ENCODE results near the gene OR5D16.
"Not testable (repeated sequence)": the region's sequence is repeated elsewhere in the genome, so short reads cannot be mapped to it uniquely, and the experiment has no call there.

Gene OR5D16

GRCh38 chr11:55838452-55838851 lies at the start of gene OR5D16:
TSS of gene OR5D16 (plus strand) at chr11:55838752. CDS start at chr11:55838752, 0 bp downstream.
- DNase-seq (ENCODE audit: low read depth in 2 of 2), result no peak

- no peak for DNase-seq (ENCODE audit: low read depth in 2 of 2)
These were observed 46.9 kb upstream of the OR5D16 start for GRCh38 chr11:55791606-55792005.

- no peak for DNase-seq (ENCODE audit: low read depth in 2 of 2)
These were observed 45.2 kb upstream of the OR5D16 start for GRCh38 chr11:55793321-55793720.

- no peak for DNase-seq (ENCODE audit: low read depth in 2 of 2)
These were observed 43.3 kb upstream of the OR5D16 start, which contains the start of gene OR5D14 for GRCh38 chr11:55795256-55795655. TSS of gene OR5D14 (plus strand) at chr11:55795556. CDS start at chr11:55795556, 0 bp downstream.

- DNase-seq (ENCODE audit: low read depth in 2 of 2), result no peak
These were observed 32.3 kb upstream of the OR5D16 start for GRCh38 chr11:55806248-55806647.

DNA sequence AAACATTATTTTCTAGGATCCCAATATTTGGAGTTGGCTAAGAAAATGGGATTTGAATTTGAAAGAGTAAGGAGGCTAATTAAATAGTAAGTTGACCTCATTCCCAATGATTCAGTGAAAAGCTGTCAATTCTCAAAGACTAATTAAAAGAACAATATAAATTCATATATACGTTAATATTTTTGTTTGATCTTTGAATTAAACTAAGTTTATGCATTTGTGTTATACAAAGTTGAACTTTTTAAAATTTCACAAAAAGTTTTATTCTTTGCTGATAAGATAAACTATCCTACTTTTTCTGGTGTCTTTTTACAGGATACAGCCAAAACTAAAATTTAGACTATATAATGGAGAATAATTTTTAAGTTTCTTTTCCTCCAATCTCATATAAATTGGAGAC lies 27.5 kb upstream of the OR5D16 start, which contains the start of gene OR5L1:
OR5L1 (plus strand) TSS at position 301 of the 400 bp plus-strand sequence. CDS start 100 bp downstream, outside the sequence.
- DNase-seq (ENCODE audit: low read depth in 2 of 2), result no peak

DNA sequence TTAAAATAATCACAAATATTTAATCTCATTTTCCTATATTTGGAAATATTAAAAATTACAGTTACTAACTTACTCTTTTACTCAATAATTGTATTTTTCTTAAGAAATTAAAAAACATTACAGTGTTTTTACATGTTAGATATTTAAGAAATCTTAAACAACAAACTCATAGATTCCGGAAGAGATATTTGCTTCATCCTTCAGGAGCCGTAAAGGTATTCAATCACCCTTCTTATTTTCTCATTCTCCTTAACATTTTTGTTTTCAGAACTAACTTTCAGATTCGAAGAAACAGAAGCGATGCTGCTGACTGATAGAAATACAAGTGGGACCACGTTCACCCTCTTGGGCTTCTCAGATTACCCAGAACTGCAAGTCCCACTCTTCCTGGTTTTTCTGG lies 19.2 kb upstream of the OR5D16 start, which contains the start of gene OR5D18:
OR5D18 (plus strand) TSS at position 301 of the 400 bp plus-strand sequence; CDS start at position 301, 0 bp downstream.
- DNase-seq (ENCODE audit: low read depth in 2 of 2), result no peak

DNA sequence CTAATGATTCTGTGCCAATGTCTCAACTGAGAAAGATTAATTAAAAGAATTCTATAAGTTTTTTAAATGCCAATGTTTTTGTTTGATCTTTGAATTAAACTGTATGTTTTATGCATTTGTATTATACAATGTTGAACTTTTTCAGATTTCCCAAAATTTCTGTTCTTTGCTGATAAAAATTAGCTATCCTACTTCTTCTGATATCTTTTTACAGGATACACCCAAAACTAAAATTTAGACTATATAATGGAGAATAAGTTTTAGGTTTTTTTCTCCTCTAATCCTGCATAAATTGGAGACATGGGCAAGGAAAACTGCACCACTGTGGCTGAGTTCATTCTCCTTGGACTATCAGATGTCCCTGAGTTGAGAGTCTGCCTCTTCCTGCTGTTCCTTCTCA lies 11.6 kb upstream of the OR5D16 start, which contains the start of gene OR5L2:
OR5L2 (plus strand) TSS at position 301 of the 400 bp plus-strand sequence; CDS start at position 301, 0 bp downstream.
- no peak for DNase-seq (ENCODE audit: low read depth in 2 of 2)

DNA sequence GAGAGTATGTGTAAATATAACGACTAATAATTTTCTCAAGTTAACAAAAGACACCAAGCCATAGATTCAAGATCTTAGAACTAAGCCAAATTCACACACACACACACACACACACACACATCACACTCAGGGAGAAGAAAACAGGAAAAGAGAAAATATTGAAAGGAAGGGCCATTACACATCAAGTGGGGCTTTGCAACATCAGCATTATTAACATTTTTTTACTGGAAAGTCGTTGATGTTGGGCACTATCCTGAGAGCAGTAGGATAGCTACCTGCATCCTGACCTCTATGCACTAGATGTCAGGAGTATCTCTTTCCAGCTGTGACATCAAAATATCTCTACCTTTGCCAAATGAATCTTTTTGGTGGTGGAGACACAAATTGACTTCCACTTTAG lies 8.9 kb downstream of the OR5D16 start:
- no peak for DNase-seq (ENCODE audit: low read depth in 2 of 2)

- no peak for DNase-seq (ENCODE audit: low read depth in 2 of 2)
These were observed 10.5 kb downstream of the OR5D16 start for GRCh38 chr11:55849037-55849436.

GRCh38 chr11:55852141-55852540 lies 13.6 kb downstream of the OR5D16 start:
- DNase-seq (ENCODE audit: low read depth in 2 of 2), result no peak

DNA sequence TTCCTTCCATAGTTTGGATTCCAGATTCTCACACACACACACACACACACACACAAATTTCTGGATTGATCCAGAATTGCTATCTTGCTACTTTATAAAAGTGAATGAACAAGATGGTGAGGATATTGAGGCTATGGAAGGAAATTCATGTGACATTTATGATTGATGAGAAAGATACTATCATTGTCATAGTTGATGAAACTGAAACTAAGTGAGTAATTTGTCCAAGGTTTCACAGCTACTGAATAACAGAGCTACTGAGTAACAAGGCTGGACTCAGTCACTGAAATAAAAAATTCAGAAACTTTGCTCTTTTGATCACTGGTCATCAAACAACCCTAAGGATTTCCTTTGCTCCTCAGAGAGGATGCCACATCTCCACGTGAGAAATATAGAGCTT lies 16.2 kb downstream of the OR5D16 start:
- DNase-seq (ENCODE audit: low read depth in 2 of 2), result no peak

DNA sequence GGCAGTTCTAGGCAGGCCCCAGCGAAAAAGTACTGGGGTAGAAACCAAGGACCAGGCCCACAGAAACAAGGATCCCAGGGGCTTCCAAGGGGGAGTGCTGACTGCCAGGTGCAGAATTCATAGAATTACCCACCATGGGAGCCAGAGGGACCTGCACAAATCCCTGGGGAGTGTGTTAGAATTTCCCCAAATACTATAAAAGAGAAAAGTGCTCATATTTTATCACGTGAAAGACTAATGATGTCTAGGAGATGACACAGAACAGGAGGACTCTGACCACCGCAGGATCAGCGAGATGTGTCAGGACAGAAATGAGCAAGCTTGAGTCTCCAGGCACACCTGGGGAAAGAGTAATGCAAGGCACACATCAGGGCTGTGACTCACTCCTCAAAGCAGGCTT lies 28.8 kb downstream of the OR5D16 start:
- not testable (repeated sequence) for DNase-seq (ENCODE audit: low read depth in 2 of 2)

GRCh38 chr11:55872731-55873130 lies 34.2 kb downstream of the OR5D16 start:
- not testable (repeated sequence) for DNase-seq (ENCODE audit: low read depth in 2 of 2)

GRCh38 chr11:55873146-55873545 lies 34.6 kb downstream of the OR5D16 start:
- not testable (repeated sequence) for DNase-seq (ENCODE audit: low read depth in 2 of 2)

DNA sequence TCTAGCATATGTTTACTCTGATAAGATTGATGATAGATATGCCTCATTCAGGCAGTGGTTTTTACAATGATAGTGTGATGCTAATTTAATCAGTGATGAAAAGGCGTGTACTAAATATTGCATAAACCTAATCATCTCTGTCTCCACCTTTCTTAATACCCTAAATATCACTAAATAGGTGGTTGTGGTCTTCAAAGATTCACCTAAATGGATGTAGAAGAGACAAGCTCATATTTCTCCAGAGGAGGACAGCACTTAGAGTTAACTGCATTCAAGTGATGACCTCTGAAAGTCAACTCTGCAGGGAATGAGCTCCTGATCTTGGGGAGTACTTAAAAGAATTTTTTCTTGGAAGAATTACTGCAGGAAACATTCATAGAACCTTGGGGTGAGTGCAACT lies 44.4 kb downstream of the OR5D16 start, which contains the start of gene TRIM51:
TRIM51 (plus strand) TSS at position 301 of the 400 bp plus-strand sequence. CDS start 2,132 bp downstream, outside the sequence.
- not testable (repeated sequence) for DNase-seq (ENCODE audit: low read depth in 2 of 2)

DNA sequence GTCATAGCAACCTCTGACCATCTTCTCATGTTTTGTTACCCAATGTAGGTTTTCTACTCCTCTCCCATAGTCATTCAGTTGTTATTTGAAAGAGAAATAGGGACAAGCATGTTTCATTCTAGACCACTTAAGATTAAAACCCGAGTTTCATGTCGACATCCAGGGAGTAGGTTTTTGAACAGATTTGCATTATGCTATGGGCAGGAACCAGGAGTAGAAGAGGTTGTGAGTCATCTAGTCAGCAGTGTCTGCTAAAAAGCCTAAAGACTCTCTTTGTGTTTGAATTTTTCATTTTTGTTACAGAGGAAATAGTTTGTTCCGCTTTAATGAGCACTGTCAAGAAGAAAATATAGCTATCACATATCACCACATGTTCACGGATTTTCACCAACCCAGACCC lies 46.4 kb downstream of the OR5D16 start:
- DNase-seq (ENCODE audit: low read depth in 2 of 2), result not testable (repeated sequence)

DNA sequence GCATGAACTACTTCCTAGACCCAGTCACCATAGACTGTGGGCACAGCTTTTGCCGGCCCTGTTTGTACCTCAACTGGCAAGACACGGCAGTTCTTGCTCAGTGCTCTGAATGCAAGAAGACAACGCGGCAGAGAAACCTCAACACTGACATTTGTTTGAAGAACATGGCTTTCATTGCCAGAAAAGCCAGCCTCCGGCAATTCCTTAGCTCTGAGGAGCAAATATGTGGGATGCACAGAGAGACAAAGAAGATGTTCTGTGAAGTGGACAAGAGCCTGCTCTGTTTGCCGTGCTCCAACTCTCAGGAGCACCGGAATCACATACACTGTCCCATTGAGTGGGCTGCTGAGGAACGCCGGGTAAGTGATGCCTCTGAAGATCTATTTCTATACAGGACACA lies 46.9 kb downstream of the OR5D16 start:
- not testable (repeated sequence) for DNase-seq (ENCODE audit: low read depth in 2 of 2)
